IMR-90 (cell line): Measurements from ENCODE around the gene PRCD. TPM values are rescaled to one million over a fixed set of nuclear protein-coding genes. Genes with fewer than 3 reads are reported as not detected.

ENCODE experiments used
- ATAC-seq: fragments of 200-7000 bp; cut with Tn5 transposase; 2 replicates; pipeline ENCODE4 v1.9.1; 2020; ENCODE audit warnings: low read depth, mild to moderate bottlenecking, moderate library complexity
- BruUV-seq: library from RNA; stranded (reverse); fragments of 400-500 nt; replicated peaks from 2 replicates; lab custom pipeline; 2021; lab: Mats Ljungman, UMichigan
- CTCF ChIA-PET: fragments of 300-600 bp; formaldehyde crosslinking; extraction: SDS; loops from one replicate; lab custom pipeline; 2021; ENCODE audit warnings: antibody characterized with exemption; lab: Yijun Ruan, JAX
- POLR2A ChIA-PET: fragments of 300-600 bp; sonication (Branson Sonifier 250); formaldehyde crosslinking; loops from one replicate; lab custom pipeline; 2022; ENCODE audit warnings: antibody characterized with exemption; ENCODE audit not compliant: unreplicated experiment; lab: Charles Lee
- DNase-seq: peaks from one replicate; pipeline ENCODE4 v3.0.0; 2013
- H2AFZ ChIP-seq: replicated peaks from 2 replicates; pipeline ENCODE3; 2013; ENCODE audit warnings: low read length, mild to moderate bottlenecking; ENCODE audit not compliant: poor library complexity
- H2AK5ac ChIP-seq: 2 replicates; pipeline ENCODE4 v1.6.1; 2013; ENCODE audit warnings: low read depth, low read length, inconsistent platforms
- H2AK9ac ChIP-seq: replicated peaks from 2 replicates; pipeline ENCODE3; 2013; ENCODE audit warnings: mild to moderate bottlenecking, low read depth, low read length, moderate library complexity; ENCODE audit not compliant: poor library complexity
- H2BK120ac ChIP-seq: 2 replicates; pipeline ENCODE4 v1.6.1; 2013; ENCODE audit warnings: low read depth, low read length, inconsistent platforms
- H2BK15ac ChIP-seq: 3 replicates; pipeline ENCODE4 v1.6.1; 2013; ENCODE audit warnings: low read depth, low read length, inconsistent platforms
- H2BK20ac ChIP-seq: 2 replicates; pipeline ENCODE4 v1.6.1; 2013; ENCODE audit warnings: low read depth, mild to moderate bottlenecking, inconsistent platforms, low read length, moderate library complexity
- H2BK5ac ChIP-seq: 2 replicates; pipeline ENCODE4 v1.6.1; 2013; ENCODE audit warnings: mild to moderate bottlenecking, low read depth, low read length, inconsistent platforms; ENCODE audit not compliant: poor library complexity, severe bottlenecking
- H3K14ac ChIP-seq: replicated peaks from 2 replicates; pipeline ENCODE4 v1.6.1; 2013; ENCODE audit warnings: low read depth, low read length, inconsistent platforms
- H3K18ac ChIP-seq: 2 replicates; pipeline ENCODE4 v1.6.1; 2013; ENCODE audit warnings: low read depth, low read length, control low read depth
- H3K23ac ChIP-seq: 2 replicates; pipeline ENCODE4 v1.6.1; 2013; ENCODE audit warnings: low read depth, low read length, inconsistent platforms
- H3K27ac ChIP-seq: 2 replicates; pipeline ENCODE4 v1.5.1; 2013; ENCODE audit warnings: mild to moderate bottlenecking, control low read depth, low read length; ENCODE audit not compliant: insufficient read depth
- H3K27me3 ChIP-seq: 2 replicates; pipeline ENCODE4 v1.6.1; 2013; ENCODE audit warnings: low read length; ENCODE audit not compliant: control insufficient read depth, insufficient read depth
- H3K36me3 ChIP-seq: 2 replicates; pipeline ENCODE4 v1.6.1; 2013; ENCODE audit warnings: low read length, mixed read lengths; ENCODE audit not compliant: control insufficient read depth, insufficient read depth
- H3K4ac ChIP-seq: 2 replicates; pipeline ENCODE4 v1.6.1; 2013; ENCODE audit warnings: low read depth, low read length, inconsistent platforms
- H3K4me1 ChIP-seq: 2 replicates; pipeline ENCODE4 v1.6.1; 2013; ENCODE audit warnings: low read length, mixed read lengths; ENCODE audit not compliant: control insufficient read depth, insufficient read depth
- H3K4me2 ChIP-seq: 2 replicates; pipeline ENCODE4 v1.6.1; 2013; ENCODE audit warnings: low read depth, mild to moderate bottlenecking, control low read depth, low read length, moderate library complexity
- H3K4me3 ChIP-seq: 2 replicates; pipeline ENCODE4 v1.5.1; 2013; ENCODE audit warnings: low read depth, mild to moderate bottlenecking, control low read depth, low read length, moderate library complexity; ENCODE audit not compliant: insufficient read depth
- H3K56ac ChIP-seq: 2 replicates; pipeline ENCODE4 v1.6.1; 2013; ENCODE audit warnings: low read length, inconsistent platforms; ENCODE audit not compliant: insufficient read depth; ENCODE audit errors: extremely low read depth
- H3K79me1 ChIP-seq, 2 experiments: 2 replicates each; pipeline ENCODE4 v1.6.1; 2013; ENCODE audit warnings: low read length in 2 of 2, inconsistent platforms in 1 of 2, low read depth in 1 of 2
- H3K9ac ChIP-seq: 2 replicates; pipeline ENCODE4 v1.6.1; 2013; ENCODE audit warnings: low read depth, low read length, control low read depth
- H3K9me1 ChIP-seq: 2 replicates; pipeline ENCODE4 v1.6.1; 2013; ENCODE audit warnings: low read length, inconsistent platforms; ENCODE audit not compliant: insufficient read depth
- H3K9me3 ChIP-seq: 2 replicates; pipeline ENCODE4 v1.6.1; 2013; ENCODE audit warnings: low read length; ENCODE audit not compliant: control insufficient read depth, insufficient read depth
- H4K20me1 ChIP-seq: 2 replicates; pipeline ENCODE4 v1.6.1; 2013; ENCODE audit warnings: low read length, inconsistent platforms; ENCODE audit not compliant: insufficient read depth
- H4K5ac ChIP-seq: 2 replicates; pipeline ENCODE4 v1.6.1; 2013; ENCODE audit warnings: mild to moderate bottlenecking, low read depth, low read length, control low read depth
- H4K8ac ChIP-seq, 2 experiments: 2 replicates each; pipeline ENCODE4 v1.6.1; 2013; ENCODE audit warnings: low read depth in 2 of 2, low read length in 2 of 2, control low read depth in 1 of 2, inconsistent platforms in 1 of 2
- H4K91ac ChIP-seq: 2 replicates; pipeline ENCODE4 v1.6.1; 2013; ENCODE audit warnings: low read depth, low read length, inconsistent platforms; ENCODE audit not compliant: insufficient read depth
- BHLHE40 ChIP-seq: fragments of 150-350 bp; IDR thresholded peaks from 2 replicates; pipeline ENCODE4 v1.6.1; 2016; ENCODE audit warnings: mild to moderate bottlenecking, low read depth, low read length
- CEBPB ChIP-seq: IDR thresholded peaks from 2 replicates; pipeline ENCODE4 v1.6.1; 2012; ENCODE audit warnings: low read depth, low read length, improper control_type of control experiment
- CHD1 ChIP-seq: IDR thresholded peaks from 2 replicates; pipeline ENCODE4 v1.6.1; 2012; ENCODE audit warnings: low read depth, low read length, improper control_type of control experiment
- CTCF ChIP-seq: conservative IDR thresholded peaks from 2 replicates; pipeline ENCODE4 v1.5.1; 2012; ENCODE audit warnings: mild to moderate bottlenecking, low read depth, low read length, improper control_type of control experiment
- ELK1 ChIP-seq: fragments of 150-350 bp; IDR thresholded peaks from 2 replicates; pipeline ENCODE4 v1.6.1; 2016; ENCODE audit warnings: low read depth, mild to moderate bottlenecking, low read length, moderate library complexity, borderline replicate concordance
- FOS ChIP-seq: fragments of 150-350 bp; IDR thresholded peaks from 2 replicates; pipeline ENCODE4 v1.6.1; 2016; ENCODE audit warnings: low read depth, low read length
- MAFK ChIP-seq: IDR thresholded peaks from 2 replicates; pipeline ENCODE4 v1.6.1; 2012; ENCODE audit warnings: low read depth, low read length, improper control_type of control experiment
- MAZ ChIP-seq: IDR thresholded peaks from 2 replicates; pipeline ENCODE4 v1.6.1; 2012; ENCODE audit warnings: low read depth, mild to moderate bottlenecking, low read length, improper control_type of control experiment, moderate library complexity, borderline replicate concordance
- MXI1 ChIP-seq: IDR thresholded peaks from 2 replicates; pipeline ENCODE4 v1.6.1; 2012; ENCODE audit warnings: low read depth, mild to moderate bottlenecking, low read length, moderate library complexity, borderline replicate concordance
- NFE2L2 ChIP-seq: fragments of 150-350 bp; IDR thresholded peaks from 2 replicates; pipeline ENCODE4 v1.6.1; 2016; ENCODE audit warnings: low read depth, mild to moderate bottlenecking, low read length
- POLR2A ChIP-seq: IDR thresholded peaks from 2 replicates; pipeline ENCODE4 v1.6.1; 2012; ENCODE audit warnings: mild to moderate bottlenecking, low read depth, low read length
- RAD21 ChIP-seq: IDR thresholded peaks from 2 replicates; pipeline ENCODE4 v1.6.1; 2012; ENCODE audit warnings: low read length, improper control_type of control experiment
- RCOR1 ChIP-seq: IDR thresholded peaks from 2 replicates; pipeline ENCODE4 v1.6.1; 2012; ENCODE audit warnings: mild to moderate bottlenecking, low read length, improper control_type of control experiment; ENCODE audit not compliant: insufficient replicate concordance
- RFX5 ChIP-seq: IDR thresholded peaks from 2 replicates; pipeline ENCODE4 v1.8.0; 2012; ENCODE audit warnings: low read depth, mild to moderate bottlenecking, low read length, moderate library complexity
- SMC3 ChIP-seq: fragments of 150-350 bp; IDR thresholded peaks from 2 replicates; pipeline ENCODE4 v1.6.1; 2016; ENCODE audit warnings: low read depth, mild to moderate bottlenecking, antibody characterized with exemption, low read length, moderate library complexity
- USF2 ChIP-seq: fragments of 150-350 bp; IDR thresholded peaks from 2 replicates; pipeline ENCODE4 v1.6.1; 2017; ENCODE audit warnings: mild to moderate bottlenecking, antibody characterized with exemption, low read length, low read depth
- WGBS, 2 experiments: methylation state at CpG; one replicate each; pipeline versions ENCODE4 v1.1.5 to v1.1.7; 2013; ENCODE audit warnings: missing lambda C conversion rate in 2 of 2; ENCODE audit not compliant: insufficient read length in 1 of 2; ENCODE audit errors: extremely low coverage in 2 of 2; 5-methylcytosine and 5-hydroxymethylcytosine counted together
- dilution Hi-C: fragments of 300-500 bp; cut with HindIII; formaldehyde crosslinking; loops from one replicate; pipeline ENCODE4 v1.14.3; 2018; ENCODE audit warnings: low sequenced_read_pairs; ENCODE audit not compliant: unreplicated experiment
- in situ Hi-C: fragments of 300-500 bp; cut with MboI; formaldehyde crosslinking; loops from 3 replicates; pipeline ENCODE4 v1.14.3; 2019; ENCODE audit warnings: low sequenced_read_pairs, inconsistent platforms, mixed read lengths
- intact Hi-C: fragments of 100-400 bp; cut with micrococcal nuclease; formaldehyde crosslinking; loops from 2 replicates; pipeline ENCODE4 v1.10.0; 2022
- polyA plus RNA-seq, 3 experiments: library from polyadenylated mRNA; depleted of rRNA; stranded (reverse); fragments of >200 nt; gene quantifications; 2 replicates each; pipeline ENCODE4 v1.2.3, GENCODE V29; 2012; ENCODE audit warnings: low replicate concordance in 1 of 3
- total RNA-seq: library from RNA; depleted of rRNA; stranded (reverse); fragments of >200 nt; gene quantifications from 2 replicates; pipeline ENCODE4 v1.2.3, GENCODE V29; 2012

PRCD gene
- total and polyA plus RNA-seq, 2 of the 4 experiments (the other 2 are of a cell fraction) = 0.32 TPM; not detected in 1

- ATAC-seq (no peak), DNase-seq (no peak)
- Histone ChIP-seq H3K27ac (no peak overlapping the region), H3K56ac (no peak overlapping the region), H2AK5ac (no peak overlapping the region), H3K4me3 (no peak overlapping the region), H3K14ac (no peak overlapping the region), H3K18ac (no peak overlapping the region), H3K9ac (no peak overlapping the region), H2BK15ac (no peak overlapping the region), H2BK120ac (no peak overlapping the region), H4K20me1 (no peaks in the 10 kb centered on the region), H3K27me3 (peaks cover 17% of the 10 kb centered on the region), H4K8ac (no peak overlapping the region), H3K79me1 (no peaks in the 10 kb centered on the region), H3K9me1 (no peaks in the 10 kb centered on the region), H3K36me3 (no peaks in the 10 kb centered on the region), H2BK20ac (no peak overlapping the region), H4K91ac (no peak overlapping the region), H3K4me2 (no peak overlapping the region), H4K5ac (no peak overlapping the region), H3K4ac (no peak overlapping the region), H3K23ac (no peak overlapping the region), H2AFZ (no peak overlapping the region), H2AK9ac (no peak overlapping the region), H3K4me1 (peaks cover 2% of the 10 kb centered on the region; the same call in 1 of the 2 replicates), H3K9me3 (no peaks in the 10 kb centered on the region), H2BK5ac (no peak overlapping the region)
- CTCF ChIA-PET = no interaction called here
- TF ChIP-seq RAD21 (no peak), POLR2A (no peak), USF2 (no peak), RFX5 (no peak), ELK1 (no peak), MXI1 (no peak), MAZ (no peak), CHD1 (no peak), RCOR1 (no peak), FOS (no peak), BHLHE40 (no peak), SMC3 (no peak), MAFK (no peak), CEBPB (no peak), NFE2L2 (no peak), CTCF (no peak)
- BruUV-seq = no TSS peak
- dilution Hi-C loops = no loop called here
- intact Hi-C loops = no loop called here
- WGBS, 2 experiments = 60% methylated on average over 1 of the region's 5 CpGs; no CpG with 5 or more reads in 1 of the 2 experiments
- in situ Hi-C loops = no loop called here
- POLR2A ChIA-PET = no interaction called here
Observed at GRCh38 chr17:76581515-76581914, 41.7 kb downstream of the PRCD start.
